GM21576 (cell line): ENCODE measurements around the gene NFYA.
"Not testable (repeated sequence)": the region's sequence is repeated elsewhere in the genome, so short reads cannot be mapped to it uniquely, and the experiment has no call there.

Experiments used
- ATAC-seq: cut with Tn5 transposase; IDR thresholded peaks from one replicate; pipeline ENCODE4 v1.9.1; 2021; ENCODE audit warnings: mild to moderate bottlenecking, moderate library complexity; ENCODE audit not compliant: unreplicated experiment

NFYA gene

GRCh38 chr6:41100871-41101287 lies 28.1 kb downstream of the NFYA start:
- ATAC-seq = no peak

GRCh38 chr6:41103847-41104246 lies 31.1 kb downstream of the NFYA start:
- ATAC-seq = no peak

- ATAC-seq = no peak
Observed at GRCh38 chr6:41111017-41111416, 38.2 kb downstream of the NFYA start.

DNA sequence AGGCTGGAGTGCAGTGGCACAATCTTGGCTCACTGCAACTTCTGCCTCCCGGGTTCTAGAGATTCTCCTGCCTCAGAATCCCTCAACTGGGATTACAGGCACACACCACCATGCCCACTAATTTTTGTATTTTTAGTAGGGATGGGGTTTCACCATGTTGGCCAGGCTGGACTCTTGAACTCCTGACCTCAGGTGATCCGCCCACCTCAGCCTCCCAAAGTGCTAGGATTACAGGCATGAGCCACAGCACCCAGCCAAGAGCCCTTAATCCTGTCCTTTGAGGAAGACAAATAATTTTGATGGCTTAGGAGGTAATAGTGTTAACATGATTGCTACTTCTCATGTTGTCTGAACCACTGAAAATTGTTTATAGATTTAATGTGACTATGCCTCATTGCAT lies 42.3 kb downstream of the NFYA start:
- ATAC-seq = not testable (repeated sequence)

- no peak for ATAC-seq
Observed at GRCh38 chr6:41119508-41119907, 46.7 kb downstream of the NFYA start.

DNA sequence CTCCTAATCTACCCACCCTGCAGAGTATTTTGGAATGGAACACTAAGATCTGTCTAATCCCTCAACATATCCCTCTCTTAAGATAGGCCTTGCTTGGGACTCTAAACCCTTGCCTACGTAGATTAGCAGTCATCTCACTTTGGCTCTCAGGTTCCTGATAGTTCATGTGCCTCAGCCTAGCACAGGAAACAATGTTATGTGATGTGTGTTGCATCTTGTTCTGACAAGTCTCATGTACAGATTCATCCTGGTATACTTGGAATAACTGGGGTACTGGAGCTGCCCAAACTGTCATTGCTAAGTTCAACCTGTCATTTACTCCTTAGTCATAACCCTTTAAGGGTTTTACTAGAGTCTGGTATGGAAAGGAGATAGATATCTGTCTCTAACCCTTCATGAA lies 47.3 kb downstream of the NFYA start:
- no peak for ATAC-seq

DNA sequence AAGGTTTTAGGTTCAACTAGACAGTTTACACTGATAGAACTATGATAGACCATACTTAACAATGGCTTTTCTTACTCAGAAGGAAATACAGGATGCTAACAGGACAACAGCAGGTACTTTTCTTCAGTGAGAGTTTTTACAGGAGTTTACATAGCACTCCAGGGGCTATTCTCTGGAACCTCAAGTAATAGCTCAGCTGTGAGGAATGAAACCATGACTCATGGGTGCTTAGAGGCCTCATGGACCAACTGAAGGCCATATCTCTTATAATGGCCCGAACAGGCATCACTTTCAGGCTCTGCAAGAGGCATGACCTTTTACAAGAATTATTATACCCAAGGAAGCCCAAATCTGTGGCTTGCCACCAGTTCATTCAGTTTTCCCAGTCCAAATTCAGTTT lies 49.6 kb downstream of the NFYA start:
- no peak for ATAC-seq

GRCh38 chr6:41122918-41123317 lies 50.1 kb downstream of the NFYA start:
- ATAC-seq = no peak

DNA sequence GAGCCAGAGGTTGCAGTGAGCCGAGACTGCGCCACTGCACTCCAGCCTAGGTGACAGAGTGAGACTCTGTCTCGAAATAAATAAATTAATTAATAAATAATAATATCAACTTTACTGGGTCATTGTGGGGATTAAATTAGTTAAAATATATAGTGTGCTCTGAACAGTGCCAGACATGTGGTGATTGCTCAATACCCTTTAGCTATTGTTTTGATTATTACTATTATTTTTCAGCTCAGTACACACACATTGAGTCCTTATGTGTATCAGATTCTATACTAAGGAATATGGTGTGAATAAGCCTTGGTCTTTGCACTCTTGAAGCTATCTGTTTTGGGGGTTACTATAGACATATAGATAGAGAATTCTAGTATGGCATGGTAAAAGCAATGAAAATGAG lies 52.5 kb downstream of the NFYA start:
- ATAC-seq = no peak

DNA sequence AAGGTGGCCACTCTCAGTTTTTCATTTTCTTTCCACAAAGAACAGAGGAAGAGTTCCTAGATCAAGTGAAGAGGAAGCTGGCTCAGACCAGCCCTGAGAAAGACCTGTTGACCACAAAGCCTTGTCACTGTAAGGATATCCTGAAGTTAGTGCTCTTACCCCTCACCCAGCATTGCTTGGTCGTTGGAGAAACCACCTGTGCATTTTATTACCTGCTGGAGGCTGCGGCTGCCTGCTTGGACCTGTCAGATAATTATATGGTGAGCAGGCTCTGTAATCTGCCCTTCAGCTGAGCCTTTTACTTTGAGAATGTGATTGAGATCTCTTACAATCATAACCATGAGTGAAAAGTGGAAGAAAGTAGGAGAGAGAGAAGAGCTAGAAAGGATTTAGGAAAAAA lies 59.5 kb downstream of the NFYA start:
- ATAC-seq = no peak

DNA sequence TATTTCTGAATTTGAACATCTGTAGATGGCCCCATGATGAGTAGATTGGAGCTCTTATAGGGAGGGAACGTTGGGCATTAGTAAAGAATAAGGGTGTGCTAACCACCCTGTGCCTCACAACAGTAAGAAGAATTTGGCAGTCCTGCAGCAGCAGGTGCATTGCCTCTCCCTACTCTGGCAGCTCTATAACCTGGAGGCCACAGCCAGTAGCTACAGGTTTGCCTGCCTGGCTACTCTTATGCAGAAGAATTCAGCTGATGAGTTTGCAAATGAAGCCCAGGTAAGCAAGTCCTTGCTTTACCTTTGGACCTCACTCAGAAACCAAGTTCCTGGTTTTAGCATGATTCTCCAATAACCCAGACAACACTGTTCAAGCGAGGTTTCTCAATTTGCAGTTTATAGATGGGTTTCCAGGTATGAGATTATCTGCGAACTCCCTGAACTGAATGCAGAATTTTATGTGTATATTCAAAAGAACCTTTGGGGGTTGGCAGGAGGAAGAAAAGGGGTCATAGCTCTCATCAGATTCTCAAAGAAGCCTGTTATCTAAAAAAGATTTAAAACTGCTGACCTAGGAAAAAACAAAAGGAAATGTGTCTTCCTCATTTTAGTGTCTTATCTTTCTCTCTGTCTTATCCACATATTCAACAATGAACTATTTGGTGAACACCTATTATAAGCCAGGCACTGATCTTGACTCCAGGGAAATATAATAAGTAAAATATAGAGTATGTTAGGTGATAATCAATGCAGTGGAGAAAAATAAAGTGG lies 62.5 kb downstream of the NFYA start:
- ATAC-seq = no peak

- ATAC-seq = no peak
Observed at GRCh38 chr6:41136911-41137310, 64.1 kb downstream of the NFYA start.

DNA sequence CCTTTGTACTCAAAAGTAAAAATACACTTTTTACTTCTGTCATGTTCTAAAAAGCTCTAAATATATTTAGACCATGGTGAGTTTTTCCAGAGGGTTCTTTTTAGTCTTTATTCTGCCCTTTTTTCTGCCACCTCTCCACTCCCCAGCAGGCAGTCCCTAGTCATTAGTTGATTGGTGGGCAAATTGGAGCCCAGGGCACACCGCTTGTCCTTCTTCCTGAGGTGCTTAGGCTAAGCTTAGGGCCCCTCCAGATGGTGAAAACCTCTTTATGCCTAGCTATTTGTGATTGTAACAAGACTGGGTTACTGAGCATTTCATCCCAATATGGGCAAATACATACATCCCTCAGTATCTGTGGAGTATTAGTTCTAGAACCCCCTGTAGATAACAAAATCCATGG lies 75.1 kb downstream of the NFYA start:
- no peak for ATAC-seq
